Vagina (tissue), 2 donors: ENCODE measurements around the gene EFNA4.

Experiments
- CTCF ChIP-seq, 3 experiments: fragments of 450-650 bp in 2 of 3; fragments of 200-600 bp in 1 of 3; sonication (generic) in 1 of 3; IDR thresholded peaks; one replicate each; pipeline ENCODE4 v1.5.1; 2017 to 2019; ENCODE audit warnings: antibody characterized with exemption in 3 of 3, mild to moderate bottlenecking in 2 of 3, moderate library complexity in 2 of 3
- POLR2A ChIP-seq, 2 donors: fragments of 450-650 bp; IDR thresholded peaks; one replicate each; pipeline ENCODE4 v1.6.1; 2017; ENCODE audit warnings: antibody characterized with exemption in 2 of 2, mild to moderate bottlenecking in 2 of 2, moderate library complexity in 2 of 2
- POLR2AphosphoS5 ChIP-seq, 2 donors: sonication (generic); formaldehyde crosslinking; IDR thresholded peaks; one replicate each; pipeline ENCODE4 v1.9.0; 2017; ENCODE audit warnings: antibody characterized with exemption in 2 of 2, mild to moderate bottlenecking in 2 of 2, low read depth in 1 of 2; ENCODE audit not compliant: insufficient read depth in 1 of 2

- no peak for TF ChIP-seq POLR2A (IDR thresholded peaks at IDR 0.05)
- TF ChIP-seq CTCF (IDR thresholded peaks at IDR 0.05), result no peak
- no peak for TF ChIP-seq POLR2AphosphoS5 (IDR thresholded peaks at IDR 0.05; ENCODE audit: insufficient read depth in 1 of 2, low read depth in 1 of 2)
Observed at GRCh38 chr1:155094622-155094948, 31.0 kb downstream of the EFNA4 start.
